Ammon's horn (tissue), 1 donor: Measurements from ENCODE around the gene MRGPRX2.

Source experiments
- DNase-seq: peaks from one replicate; pipeline ENCODE4 v3.0.0-alpha.2; 2016; ENCODE audit warnings: low spot score

MRGPRX2 gene

DNA sequence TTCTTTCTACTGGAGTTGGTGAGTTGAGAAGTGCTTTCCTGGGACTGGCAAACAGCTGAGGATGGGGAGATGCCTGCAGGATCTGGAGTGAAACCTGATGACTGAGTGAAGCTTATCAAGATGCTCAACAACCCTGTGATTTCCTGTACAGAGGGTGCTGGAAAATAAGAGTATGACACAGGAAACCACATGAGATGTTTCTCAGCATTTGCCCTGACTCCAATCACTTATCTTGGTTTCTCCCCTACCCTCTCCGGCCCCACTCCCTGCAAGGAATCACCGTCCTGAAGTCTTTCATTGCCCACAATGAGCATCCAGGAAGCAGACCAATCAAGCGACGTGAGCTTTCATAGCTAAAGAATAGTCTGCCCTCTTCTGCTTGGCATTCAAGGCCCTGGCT is at the start of gene MRGPRX2:
MRGPRX2 (minus strand) TSS at position 89 of the 400 bp plus-strand sequence. CDS start 4,315 bp downstream, outside the sequence.
- DNase-seq = no peak

DNA sequence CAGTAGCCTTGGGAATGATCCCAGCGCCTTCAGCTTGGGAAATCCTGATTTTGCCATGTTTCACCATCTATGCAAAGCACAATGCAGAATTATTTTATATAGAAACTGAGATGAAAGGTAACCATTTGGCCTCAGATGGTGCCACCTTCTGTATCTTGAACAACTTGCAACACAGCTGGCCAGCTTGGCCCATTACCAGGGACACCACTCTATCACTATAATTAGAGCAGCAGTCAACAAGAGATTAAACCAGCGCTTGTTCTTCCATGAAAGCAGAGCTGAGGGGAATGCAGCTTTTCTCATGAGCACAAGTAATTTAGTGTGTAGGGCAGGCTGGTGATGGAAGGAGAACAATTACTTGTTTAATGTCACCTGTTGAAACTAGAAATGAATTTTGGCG is 49.8 kb upstream of the MRGPRX2 start:
- peak; percentile 52 for DNase-seq

DNA sequence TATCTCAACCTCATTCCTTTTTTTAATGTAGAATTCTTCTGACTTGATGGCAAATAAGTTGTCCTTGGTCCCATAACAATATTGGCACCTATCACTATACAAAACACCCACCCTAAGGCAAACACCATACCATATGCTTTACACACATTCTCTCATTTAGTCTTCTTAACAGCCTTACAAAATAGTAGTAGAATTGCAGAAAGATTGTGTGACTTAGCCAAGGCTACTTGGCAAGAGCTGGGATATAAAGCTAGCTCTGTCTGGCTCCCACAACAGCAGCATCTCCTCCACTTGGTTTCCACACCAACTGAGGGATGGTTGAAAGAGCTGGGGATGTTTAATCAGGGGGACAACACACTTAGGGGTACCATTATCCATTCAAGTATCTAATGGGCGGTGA is 46.6 kb upstream of the MRGPRX2 start:
- DNase-seq = no peak

DNA sequence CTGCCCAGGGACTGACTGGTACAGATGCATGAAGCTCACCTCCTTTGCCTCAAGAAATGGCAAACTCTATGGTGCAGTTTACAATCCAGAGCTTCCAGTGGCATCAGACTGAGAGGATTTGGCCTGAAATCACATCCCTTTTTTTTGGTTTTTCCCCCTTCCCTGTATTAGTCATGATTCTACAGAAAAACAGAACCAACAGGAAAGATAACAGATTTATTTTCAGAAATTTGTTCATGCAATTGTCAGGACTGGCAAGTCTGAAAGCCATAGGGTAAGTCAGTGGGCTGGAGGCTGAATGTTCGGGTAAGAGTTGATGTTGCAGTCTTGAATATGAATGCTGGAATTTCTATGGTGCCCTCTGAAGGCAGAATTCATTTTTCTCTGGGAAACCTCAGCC is 44.5 kb upstream of the MRGPRX2 start:
- DNase-seq = no peak

DNA sequence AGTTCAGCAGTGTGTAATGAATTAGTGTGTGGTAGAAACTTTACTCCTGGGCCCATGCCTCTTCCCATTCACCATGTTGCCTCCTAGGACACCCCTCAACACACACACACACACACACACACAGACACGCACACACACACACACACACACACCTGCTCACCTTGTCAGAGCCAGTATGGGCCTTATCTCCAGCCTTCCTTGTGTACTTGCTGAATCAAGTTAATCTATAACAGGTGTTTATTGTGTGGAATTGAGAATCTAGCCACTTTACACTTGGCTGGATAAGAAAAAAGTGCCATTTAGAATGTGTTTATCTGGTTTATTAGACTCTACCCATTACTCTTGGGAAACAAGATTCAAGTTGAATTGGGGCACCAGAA is 42.0 kb upstream of the MRGPRX2 start:
- DNase-seq = no peak

DNA sequence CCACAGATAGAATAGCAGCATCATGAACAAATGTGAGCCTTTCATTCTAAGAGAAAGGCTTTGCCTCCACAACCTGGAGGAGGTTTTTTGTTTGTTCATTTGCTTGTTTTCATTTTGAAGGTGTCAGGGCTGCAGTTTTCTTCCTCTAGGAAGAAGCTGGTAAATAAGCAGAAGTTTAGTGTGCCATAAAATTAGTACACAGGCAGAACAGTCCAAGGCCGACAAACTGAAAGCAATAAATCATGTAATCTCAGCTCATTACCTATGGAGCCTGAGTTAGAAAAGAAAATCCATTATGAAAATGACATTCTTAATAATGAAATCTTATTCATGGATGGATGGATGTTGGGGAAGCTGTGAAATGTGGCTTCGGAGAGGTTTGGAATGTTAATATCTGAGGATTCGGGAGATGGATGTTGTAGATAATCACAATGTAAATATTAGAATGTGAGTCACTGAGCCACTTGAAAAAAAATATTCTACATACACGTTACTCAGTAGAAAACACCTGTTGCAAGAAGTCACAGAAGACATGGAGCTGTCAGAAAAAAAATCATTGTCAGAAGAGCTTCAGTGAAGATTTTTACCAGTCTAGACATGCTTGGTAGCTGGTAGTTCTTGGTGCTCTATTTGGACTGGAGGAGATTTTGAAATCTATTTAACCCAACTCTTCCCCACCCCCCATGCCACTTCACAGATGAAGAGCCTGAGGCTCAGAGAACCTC is 41.4 kb upstream of the MRGPRX2 start:
- DNase-seq = no peak

DNA sequence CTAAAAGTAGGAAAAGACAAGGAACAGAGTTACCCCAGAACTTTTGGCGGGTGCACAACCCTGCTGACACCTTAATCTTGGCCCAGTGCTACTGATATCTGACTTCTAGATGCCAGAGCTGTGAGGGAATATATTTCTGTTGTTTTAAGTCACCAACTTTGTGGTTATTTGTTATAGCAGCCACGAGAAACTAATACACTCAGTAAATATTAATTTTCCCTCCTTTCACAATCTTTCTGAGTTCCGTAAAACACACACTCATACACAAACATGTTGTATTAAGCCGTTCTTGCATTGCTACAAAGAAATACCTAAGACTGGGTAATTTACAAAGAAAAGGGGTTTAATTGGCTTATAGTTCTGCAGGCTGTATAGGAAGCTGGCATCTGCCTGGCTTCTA is 40.4 kb upstream of the MRGPRX2 start:
- no peak for DNase-seq

DNA sequence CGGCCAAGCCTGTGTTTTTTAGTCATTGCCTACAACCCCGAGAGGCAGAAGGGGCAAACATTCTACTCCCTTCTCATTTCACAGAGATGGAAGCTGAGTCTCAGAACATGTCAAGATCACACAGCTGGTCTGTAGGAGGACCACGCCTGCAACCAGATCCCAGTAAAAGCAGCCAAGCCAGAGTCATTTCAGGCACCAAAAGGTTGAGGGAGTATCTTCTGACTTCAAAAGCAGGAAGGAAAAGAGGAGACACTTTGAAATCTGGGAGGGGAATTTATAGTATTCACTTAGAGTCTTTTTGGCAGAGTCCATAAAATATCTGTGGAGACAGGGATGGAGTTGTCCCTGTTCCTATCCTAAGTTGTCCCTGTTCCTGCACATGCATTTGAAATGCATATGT is 38.6 kb upstream of the MRGPRX2 start:
- no peak for DNase-seq

DNA sequence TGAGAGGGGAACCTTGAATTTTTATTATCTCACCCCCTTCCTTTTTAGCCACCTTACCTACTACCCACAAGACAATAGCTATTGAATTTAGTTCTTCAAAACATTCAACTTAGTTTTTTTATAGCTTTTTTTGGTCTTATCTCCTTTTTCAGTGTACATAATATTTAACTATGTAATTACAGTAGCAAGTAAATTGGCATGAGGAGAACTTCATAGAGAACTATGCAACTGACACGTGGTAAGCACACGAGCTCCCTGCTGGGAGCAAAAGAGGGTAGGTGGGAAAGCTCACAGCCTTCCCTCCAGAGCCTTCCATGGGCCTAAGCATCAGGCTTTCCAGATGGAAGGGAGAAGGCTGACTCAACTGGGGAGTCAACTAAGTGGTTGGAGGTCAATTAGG is 34.3 kb upstream of the MRGPRX2 start:
- no peak for DNase-seq

DNA sequence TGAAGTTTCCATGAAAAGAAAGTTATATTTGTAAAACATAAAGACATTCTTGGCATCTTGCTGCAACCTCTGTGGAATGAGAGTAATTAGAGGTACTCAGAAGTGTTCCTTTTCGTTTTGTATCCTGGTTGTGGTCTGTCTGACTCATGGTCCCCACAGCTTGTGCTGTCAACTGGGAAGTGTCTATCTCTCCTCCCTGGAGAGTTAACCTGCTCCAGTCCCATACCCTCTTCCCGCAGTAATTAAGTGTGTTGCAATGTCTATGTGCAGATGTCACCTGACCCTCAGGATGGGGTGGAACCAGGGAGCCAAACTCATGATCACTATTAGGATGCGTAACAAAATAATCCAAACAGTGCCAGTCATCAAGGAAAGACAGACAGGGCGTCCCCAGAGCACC is 33.5 kb upstream of the MRGPRX2 start:
- DNase-seq = no peak

DNA sequence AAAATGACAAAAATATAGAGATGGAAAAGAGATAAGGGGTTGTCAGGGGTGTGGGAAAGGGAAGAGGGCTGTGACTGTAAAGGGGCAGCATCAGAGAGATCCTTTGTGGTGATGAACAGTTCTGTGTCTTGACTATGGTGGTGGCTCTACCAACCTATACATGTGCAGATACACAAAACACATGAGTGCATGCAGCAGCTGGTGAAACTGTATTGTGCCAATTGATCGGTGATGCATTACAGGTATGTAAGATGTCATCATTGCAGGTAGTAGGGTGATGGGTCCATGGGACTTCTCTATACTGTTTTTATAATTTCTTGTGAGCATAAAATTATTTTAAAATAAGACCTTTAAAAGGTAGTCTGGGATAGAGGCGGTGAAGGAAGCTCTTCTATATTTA is 32.3 kb upstream of the MRGPRX2 start:
- no peak for DNase-seq

DNA sequence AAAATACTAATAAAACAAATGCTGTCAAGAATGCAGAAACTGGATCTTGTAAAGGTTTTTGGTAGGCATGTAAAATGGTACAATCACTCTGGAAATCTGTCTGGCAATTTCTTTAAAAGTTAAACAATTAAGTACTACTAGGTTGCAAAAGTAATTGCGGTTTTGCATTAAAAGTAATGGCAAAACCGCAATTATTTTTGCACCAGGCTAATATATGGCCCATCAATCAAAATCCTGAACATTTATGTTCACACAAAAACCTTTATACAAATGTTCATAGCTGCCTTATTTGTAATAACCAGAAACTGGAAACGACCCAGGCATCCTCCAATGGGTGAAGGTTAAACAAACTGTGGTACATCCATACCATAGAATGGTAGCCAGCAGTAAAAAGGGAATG is 31.8 kb upstream of the MRGPRX2 start:
- no peak for DNase-seq

DNA sequence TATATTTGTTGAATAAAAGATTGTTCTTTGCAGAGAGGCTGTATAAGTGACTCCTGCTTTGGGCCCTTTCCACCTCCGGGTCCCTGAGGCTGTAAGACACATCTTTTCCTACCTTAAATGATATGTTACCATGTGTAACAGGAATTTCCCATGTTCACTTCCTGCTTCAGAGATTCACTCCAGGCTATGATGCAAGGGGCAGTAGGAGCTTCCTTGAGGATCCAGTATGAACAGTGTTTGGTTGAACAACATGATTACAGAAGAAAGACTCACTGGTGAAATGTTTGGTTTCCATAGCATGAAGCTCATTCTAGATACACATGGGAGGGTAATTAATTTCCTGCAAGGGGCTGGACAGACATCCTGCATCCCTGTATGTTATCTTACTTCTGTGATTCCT is 30.8 kb upstream of the MRGPRX2 start:
- no peak for DNase-seq

DNA sequence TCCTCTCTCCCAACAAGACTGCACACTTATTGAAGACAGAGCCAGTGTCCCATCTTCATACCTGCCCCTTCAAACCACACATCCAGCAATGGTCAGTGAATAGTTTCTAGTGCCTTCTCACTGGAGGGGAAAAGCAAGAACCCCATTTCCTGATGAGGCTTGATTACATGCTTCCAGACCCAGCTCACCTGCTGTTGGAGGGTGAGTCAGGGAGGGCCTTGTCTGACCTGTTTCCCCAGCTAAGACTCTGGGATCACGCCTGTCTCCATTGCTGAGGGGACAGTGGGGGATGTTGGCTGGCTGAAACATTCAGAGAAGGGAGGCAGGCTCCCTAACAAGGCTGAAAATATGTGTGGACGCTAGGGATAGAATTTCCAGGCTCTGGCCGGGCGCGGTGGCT is 28.9 kb upstream of the MRGPRX2 start:
- DNase-seq = no peak

DNA sequence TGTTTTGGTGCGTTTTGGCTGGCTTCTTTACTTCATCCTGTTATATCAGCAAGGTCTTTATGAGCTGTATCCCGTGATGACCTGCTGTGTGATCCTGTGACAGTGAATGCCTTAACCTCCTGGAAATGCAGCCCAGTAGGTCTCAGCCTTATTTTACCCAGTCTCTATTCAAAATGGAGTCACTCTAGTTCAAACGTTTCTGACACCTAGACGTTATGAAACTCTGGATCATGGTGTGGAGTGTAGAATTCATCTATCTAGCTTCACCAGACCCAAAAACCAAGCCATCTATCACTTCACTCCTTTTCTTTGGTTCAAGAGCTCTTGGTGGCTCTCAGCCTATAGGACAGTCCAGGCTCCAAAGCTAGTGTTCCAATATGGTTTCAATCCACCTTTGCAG is 28.3 kb upstream of the MRGPRX2 start:
- DNase-seq = no peak

DNA sequence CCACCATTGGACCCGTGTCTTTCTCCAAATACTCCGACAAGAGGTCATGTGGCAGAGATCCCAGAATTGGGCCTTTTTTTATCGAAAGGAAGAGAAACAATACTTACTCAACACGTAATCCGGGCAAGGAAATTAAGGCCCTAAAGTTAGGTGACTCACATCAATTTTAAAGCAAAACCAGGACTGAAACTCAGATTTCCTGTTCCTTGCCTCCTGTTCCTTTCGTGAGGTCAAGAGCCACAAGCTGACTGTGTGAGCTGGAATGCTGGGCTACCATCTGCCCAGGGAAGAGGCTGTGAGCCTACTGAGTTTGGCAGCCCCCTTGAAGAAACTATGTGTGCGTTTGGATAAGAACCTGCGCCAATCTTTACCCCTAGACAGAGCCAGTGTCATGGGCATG is 27.1 kb upstream of the MRGPRX2 start:
- no peak for DNase-seq

DNA sequence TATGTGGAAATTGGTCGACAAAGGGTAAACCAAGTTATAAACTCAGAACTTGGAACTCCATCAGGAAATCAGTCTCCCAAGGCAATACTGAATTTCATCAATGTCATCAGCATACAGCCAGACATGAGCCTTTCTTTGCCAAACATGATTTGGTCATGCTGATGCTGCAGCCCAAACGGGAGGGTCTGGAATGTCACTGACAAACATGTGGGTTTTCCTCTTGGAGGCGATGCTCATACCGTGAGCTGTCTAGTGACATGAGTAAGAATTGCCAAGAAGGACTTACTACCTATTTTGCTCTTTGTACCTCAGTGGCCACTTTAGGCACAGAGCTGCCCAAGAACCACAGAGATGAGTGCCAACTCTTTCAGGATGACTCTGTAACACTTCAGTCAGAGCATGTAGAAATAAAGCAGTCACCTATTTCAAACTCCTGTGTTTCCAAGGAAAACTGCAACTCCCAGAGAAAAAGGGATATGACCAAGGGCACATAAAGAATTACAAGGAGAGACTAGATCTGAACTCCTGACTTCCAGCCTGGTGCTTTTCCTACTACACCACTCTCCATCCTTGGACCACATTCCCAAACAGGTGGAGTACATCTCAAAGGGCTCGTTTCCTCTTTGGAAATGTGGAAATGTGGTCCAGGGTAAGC is 24.3 kb upstream of the MRGPRX2 start:
- DNase-seq = no peak

DNA sequence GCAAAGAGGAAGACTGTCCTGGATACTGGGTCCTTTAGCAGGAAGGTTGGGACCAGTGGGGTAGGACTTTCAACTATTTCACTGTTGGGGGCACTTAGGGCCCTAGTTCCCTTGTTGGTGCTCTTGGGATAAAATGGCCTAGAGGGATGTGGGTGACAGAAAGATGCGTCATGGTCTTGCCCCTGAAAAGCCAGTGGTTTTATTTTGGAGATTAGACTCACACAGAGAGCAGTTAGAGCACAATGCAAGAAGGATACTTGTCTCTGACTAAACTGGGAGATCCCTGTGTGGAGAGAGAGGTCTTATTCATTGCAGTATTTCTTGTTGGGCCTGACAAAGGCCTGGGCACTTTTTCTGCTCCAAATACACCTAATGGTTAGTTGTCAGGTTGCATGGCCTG is 22.6 kb upstream of the MRGPRX2 start:
- no peak for DNase-seq

DNA sequence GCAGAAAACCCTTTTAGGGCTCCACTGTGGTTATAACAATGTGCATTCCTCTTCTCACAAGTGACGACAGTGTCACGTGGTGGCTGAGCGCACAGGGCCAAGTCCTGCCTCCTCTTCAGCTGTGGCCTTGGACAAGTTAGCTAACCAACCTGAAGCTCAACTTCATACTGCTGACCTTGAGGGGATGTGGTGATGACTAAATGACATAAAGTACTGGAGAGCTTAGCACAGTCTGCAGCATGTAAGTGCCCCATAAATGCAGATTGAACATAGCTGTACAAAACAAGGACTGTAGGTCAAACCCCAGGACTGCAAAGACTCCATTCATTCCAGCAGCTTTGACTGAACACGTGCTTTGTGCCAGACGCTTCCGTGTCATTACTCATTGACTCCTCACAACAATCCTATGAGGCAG is 20.1 kb upstream of the MRGPRX2 start:
- peak; percentile 23 for DNase-seq

DNA sequence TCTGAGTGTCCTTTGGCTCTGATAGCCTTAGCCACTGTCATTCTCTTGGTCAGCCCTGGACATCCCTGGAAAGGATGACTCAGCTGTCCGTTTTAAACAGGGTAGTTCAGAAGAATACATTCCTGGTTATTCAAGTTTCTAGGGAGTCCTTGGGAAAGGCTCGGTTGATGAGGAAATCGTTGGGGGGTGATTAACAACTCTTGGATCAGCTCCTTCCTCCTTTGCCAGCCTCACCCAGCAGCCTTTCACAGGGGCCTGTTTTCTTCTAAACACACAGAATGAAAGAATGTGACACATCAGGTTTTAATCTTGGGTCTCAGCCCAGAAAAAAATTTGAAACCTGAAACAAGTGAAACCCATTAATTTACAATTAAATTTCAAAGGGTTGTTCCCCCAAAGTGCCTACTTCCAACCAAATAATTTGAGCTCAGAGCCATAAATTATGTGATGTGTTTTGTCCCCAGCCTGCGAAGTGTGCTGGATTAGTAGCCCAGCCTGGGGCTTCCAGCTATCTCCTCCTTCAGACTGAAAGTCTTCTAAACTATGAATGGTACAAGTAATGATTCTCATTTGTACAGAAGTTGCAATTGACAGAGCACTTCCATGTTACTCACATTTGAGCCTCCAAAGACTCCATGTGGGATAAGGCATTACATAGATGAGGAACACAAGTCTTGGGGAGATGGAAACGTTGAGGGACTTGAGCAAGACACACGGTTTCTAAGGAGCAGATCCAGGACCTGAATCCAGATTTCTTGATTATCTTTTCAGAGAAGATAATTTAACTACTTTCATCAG is 19.3 kb upstream of the MRGPRX2 start:
- peak; percentile 60 for DNase-seq

DNA sequence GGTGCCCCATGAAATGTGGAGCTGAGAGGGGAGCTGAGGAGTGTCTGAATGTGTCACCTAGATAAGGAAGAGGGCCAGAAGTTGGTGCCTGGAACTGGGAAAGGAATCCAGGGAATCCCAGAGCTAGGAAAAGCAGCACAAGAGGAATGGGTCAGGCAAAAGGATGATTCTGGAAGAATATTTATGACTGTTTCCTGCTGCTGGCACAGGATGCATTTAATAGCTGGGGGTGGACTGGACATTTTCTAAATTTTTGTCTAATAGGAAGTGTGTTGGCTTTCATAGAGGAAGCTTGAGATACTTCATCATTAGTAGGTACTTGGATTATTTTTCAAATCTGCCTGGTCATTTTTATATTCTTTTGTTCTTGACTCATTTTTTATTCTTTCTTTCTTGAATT is 17.4 kb upstream of the MRGPRX2 start:
- DNase-seq = no peak

DNA sequence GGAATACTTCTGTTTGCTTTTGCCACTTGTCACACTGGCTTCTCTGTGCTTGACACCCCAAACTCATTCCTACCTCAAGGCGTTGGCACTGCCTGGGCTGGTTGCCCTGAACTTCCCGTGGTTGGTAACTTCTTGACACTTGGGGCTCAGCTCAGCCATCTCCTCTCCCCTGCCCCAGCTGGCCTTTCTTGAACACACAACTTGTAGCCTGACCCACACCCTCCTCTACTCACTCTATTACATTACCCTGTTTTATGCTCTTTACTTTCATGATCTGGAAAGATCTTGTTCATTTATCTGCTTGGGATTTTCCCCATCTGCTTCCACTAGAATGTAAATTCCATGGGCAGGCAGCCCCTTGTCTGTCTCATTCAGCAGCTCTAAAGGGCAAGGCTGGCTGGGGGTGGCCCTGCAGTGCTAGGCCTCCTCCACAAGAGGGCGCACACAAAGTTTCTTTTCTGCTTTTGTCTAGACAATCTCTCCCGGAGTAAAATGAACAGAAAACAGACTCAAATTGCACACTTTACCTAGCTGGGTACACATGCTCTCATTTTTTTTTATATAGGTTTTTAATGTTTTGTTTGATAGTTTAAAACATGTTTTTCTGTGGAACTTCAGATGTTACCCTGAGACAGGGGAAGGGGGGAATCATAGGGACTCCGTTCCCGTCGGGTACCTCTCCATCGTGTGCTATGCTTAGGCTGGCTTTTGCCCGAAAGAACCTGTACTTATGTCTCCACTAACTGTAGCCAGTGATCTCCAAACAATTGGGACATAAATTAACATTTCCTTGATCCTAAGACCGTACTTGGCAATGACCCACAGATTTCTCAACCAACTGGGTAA is 16.4 kb upstream of the MRGPRX2 start:
- DNase-seq = peak; percentile 61
